H54 (cell line): Measurements from ENCODE around the gene PLPPR4.
A peak's percentile ranks its signal among the peaks of the same experiment; 100 is the strongest.

Source experiments
- DNase-seq: peaks from one replicate; pipeline ENCODE4 v3.0.0; 2011; ENCODE audit warnings: low spot score, mixed read lengths; ENCODE audit not compliant: insufficient read length
- FAIRE-seq: peaks from 3 replicates; lab custom pipeline; 2011; peaks lifted over from hg19 to GRCh38; lab: Jason Lieb, UNC
- POLR2A ChIP-seq: IDR thresholded peaks from 2 replicates; pipeline ENCODE4 v1.6.1; 2011; ENCODE audit warnings: low read depth, mild to moderate bottlenecking, low read length

The PLPPR4 gene, protein sequence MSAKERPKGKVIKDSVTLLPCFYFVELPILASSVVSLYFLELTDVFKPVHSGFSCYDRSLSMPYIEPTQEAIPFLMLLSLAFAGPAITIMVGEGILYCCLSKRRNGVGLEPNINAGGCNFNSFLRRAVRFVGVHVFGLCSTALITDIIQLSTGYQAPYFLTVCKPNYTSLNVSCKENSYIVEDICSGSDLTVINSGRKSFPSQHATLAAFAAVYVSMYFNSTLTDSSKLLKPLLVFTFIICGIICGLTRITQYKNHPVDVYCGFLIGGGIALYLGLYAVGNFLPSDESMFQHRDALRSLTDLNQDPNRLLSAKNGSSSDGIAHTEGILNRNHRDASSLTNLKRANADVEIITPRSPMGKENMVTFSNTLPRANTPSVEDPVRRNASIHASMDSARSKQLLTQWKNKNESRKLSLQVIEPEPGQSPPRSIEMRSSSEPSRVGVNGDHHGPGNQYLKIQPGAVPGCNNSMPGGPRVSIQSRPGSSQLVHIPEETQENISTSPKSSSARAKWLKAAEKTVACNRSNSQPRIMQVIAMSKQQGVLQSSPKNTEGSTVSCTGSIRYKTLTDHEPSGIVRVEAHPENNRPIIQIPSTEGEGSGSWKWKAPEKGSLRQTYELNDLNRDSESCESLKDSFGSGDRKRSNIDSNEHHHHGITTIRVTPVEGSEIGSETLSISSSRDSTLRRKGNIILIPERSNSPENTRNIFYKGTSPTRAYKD

DNA sequence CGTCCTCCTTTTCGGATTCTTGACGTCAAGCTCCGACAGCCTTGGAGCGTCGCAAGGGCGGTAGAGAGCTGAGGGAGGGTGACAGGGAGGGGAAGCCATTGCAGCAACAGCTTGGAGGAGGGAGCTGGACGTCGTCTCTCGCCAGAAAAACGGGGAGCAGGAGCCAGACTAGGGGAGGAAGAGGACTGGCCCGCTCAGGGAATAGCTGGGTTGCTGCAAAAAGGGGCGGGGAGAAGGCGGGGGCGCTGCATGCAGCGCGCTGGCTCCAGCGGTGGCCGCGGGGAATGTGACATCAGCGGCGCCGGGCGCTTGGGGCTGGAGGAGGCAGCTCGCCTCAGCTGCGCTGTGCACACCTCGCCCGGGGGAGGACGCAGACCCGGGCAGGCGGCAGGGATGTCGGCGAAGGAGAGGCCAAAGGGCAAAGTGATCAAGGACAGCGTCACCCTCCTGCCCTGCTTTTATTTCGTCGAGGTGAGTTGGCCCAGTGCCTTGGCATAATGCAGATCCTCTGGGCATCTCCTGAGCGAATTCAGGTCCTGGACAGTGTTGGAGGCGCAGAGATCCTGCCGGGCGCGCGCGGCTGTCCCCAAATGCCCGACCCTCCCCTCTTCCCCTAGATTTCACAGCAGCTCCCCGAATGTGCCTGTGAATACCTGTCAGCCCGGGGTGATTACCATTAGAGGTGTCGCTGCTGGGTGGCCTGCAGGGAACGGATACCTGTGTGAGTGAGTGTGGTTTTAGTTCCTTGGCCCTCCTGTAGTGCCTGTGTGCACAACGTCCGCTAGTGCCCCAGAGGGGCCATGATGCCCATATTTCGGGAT lies at the start of gene PLPPR4:
PLPPR4 (plus strand) TSS at position 292 of the 821 bp plus-strand sequence; CDS start at position 394, 102 bp downstream.
- TF ChIP-seq POLR2A = no peak
- no peak for FAIRE-seq
- peak; percentile 10 for DNase-seq

DNA sequence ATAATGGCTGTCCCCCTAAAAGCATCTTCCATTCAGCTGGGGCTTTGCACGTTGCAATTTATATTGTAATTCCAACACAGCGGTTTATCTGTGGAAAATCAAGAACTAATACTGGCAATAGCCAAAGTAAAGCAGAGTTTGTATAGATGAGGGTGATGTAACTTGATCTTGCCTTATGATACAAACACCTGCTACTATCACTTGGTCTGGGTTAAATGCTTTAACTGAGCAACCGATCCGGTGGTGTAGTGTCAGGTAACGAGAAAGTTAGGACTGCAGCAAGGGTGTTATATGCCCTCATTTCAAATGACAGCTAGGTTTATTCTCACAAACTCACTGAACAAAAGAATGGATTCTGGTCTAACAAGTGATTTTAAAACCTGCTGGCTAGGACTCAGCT lies 47.3 kb upstream of the PLPPR4 start:
- FAIRE-seq (no peak), DNase-seq (no peak)
- TF ChIP-seq POLR2A = no peak

DNA sequence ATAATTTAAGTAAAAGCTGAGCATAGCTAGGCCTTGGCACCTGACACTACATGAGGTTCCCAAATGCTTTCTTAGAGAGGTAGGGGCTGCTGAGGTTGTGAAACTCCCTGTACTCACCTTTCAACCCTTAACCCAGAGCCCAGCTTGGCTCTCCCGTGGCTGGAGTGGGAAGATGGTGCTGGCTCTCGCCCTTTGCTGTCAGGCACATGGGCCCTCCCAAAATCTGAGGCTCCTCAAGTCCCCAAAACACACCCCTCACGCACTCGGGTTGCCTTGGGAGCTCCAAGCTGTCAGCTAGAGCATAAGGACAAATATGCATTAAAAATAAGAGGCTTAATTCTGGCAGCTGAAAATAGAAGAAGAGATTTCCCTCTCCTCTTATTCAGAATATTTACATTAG lies 46.7 kb upstream of the PLPPR4 start:
- no peak for DNase-seq

DNA sequence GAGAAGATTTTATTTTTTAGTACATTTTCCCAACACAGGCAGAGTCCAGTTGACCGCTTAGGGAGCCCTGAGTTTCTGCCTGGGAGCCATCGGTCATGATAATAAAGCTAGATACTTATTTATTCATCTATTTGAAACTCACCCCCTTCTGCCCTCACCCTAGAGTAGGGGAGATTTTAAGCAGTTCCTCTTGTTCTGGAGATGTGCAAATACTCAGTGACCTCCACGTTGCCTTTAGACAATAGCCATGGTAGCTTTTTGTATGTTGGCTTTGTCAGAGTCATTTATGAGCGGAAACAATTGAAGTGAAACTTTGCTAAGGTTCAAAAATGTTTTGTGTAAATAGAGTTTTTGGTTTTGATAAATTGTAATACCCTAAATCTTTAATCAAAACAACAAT lies 45.7 kb upstream of the PLPPR4 start:
- no peak for FAIRE-seq
- no peak for TF ChIP-seq POLR2A
- no peak for DNase-seq

More for the DNA sequence above, 46.7 kb upstream of the PLPPR4 start:
- FAIRE-seq = no peak
- no peak for TF ChIP-seq POLR2A

DNA sequence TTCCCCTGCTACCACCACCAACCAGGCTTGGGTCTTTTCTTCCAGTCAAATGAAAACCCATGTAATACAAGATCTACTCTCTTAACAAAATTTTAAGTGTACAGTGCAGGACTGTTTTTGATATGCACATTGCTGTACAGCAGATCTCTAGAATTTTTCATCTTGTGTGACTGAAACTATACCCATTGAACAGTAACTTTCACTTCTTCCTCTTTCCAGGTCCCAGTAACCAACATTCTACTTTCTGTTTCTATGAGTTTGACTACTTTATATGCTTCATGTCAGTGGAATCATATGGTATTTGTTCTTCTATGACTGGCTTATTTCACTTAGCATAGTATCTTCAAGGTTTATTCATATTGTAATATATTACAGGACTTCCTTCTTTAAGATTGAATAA lies 45.3 kb upstream of the PLPPR4 start:
- FAIRE-seq = no peak
- no peak for TF ChIP-seq POLR2A
- DNase-seq = no peak

DNA sequence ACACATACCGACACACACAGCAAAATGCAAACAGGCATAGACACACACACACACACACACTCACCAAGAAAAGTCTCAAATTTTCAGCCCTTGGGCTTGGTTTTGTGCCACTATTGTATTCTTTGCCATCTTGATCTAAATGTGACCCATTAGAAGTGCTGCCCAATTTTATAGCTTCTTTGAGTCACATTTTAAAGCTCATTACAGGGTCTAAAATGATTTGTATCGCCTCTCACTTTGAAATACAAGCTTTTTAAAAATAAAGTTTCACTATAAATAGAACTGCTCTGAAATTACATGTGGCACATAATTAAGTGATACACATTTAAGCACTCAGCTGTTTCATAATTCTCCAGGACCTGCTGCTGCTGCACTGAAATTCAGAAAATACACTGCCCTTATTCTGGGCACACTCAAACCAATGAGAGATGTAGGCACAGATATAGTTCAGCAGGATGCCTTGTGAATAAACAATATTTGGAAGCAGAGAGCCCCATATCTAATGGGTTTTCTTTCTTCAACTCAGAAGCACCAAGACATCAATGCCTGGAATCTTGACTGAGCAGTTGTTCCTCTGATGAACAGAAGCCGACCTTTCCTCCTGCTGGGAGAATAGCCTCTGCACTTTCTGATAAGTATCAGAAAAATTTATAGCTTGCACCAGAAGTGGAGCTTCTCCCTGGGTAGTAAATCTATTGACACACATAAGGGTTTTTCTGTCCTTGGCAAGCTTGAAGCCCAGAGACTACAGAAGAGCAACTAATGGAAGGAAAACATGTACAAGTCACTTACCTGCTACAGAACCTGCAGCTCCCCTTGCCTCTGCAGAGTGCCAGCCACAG lies 37.0 kb upstream of the PLPPR4 start:
- FAIRE-seq = no peak
- DNase-seq = no peak

DNA sequence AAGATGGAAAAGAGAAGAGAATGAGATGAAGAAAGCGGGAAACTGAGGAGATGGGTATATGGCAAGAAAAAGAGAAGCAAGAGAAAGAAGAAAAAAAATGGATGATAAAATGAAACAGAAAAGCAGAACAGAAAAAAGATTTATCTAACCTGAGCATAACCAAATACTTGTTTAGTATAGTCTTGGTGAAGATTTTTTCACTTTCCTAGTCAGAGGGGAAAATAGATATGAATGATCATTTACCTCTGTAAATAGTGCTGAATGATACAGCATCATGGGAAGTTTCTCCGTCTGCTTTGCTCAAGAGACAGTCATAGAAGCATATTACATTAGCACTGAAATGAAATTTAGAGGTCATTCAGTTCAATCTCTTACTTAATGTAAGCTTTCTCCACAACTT lies 36.1 kb upstream of the PLPPR4 start:
- no peak for TF ChIP-seq POLR2A
- no peak for FAIRE-seq
- DNase-seq = no peak

More for the DNA sequence above, 37.0 kb upstream of the PLPPR4 start:
- TF ChIP-seq POLR2A = no peak

DNA sequence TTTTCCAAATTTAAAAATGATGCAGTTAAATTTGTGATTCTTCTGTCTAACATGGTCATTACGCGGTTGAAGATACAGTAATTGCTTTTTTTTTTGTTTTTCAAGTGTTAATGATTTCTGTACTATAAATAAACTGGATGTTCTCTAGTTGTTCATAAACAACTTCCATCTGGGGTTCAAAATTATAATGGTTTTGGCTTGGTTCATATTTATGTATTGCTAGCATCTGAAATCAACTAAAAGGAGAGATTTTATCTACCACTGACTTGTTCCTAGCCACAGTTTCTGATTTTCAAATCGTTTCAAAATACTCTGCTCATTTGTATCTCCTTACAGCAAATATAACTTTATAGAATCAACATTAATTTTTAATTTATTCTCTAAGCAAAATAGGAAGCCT lies 35.2 kb upstream of the PLPPR4 start:
- FAIRE-seq (no peak), DNase-seq (no peak)
- TF ChIP-seq POLR2A = no peak

DNA sequence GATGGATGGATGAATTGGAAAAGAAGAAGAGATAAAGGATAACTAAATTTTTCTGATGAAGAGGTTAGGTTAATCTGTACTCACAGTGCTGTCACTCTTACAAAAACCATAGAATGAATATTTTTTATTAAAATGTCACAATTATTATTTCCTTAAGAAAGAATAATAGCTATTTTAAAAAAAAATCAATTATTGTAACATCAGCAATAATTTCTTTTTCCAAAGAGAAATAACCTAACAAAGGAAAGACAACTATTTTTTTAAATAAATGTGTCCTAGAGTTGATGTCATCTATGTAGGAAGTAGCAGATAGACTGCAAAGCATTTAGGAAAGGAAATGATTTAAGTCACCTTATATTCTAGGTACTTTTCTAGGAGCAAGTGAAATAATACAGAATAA lies 33.6 kb upstream of the PLPPR4 start:
- no peak for TF ChIP-seq POLR2A
- DNase-seq = no peak
- FAIRE-seq = no peak

DNA sequence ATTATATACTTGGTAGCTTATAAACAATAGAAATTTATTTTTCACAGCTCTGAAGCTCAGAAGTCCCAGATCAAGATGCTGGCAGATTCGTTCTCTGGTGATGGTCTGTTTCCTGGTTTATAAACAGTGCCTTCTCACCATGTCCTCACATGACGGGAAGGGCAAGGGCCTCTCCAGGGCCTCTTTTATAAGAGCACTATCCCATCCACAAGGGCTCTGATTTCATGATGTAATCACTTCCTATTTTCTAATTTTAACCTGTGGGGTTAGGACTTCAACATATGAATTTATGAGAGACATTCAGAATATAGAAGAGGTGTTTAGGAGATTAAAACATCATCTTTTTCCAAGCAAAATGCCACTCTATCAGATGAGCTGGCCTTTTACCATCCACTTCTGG lies 32.1 kb upstream of the PLPPR4 start:
- no peak for TF ChIP-seq POLR2A
- FAIRE-seq (no peak), DNase-seq (no peak)

DNA sequence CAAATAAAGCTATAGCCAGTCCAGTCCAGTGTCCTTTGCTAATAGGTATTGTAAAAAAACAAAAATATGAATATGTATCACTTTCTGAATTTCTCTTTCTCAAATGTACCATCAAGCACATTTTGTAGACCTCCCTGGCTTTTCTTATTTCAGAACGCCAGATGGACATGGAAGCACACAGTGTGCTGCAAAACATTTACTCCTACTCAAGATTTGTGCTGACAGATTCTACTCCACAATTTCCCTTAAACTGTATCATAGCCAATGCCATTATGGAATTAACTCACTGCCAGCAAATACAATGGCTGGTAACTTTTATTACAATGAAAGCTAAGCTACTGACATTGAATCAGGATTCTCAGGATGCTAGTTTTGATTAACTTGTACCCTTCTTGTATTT lies 30.8 kb upstream of the PLPPR4 start:
- no peak for DNase-seq
- no peak for FAIRE-seq
- no peak for TF ChIP-seq POLR2A

DNA sequence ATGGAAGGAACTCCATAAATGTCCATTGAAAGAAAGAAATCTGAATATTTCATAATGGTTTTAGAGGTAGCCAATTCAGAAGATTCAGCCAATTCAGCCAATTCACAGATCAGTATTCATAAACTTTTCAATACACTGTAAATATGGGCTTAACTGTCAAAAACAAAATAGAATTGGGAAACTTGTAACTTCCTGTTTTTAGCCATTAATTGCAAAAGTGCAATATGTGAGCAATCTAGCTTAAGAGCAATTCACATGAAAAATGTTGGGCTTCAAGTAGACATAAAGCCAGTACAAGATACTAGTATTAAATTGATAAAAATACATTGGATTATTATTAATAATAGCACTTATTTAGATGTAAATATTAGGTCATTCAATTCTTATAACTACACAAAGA lies 27.5 kb upstream of the PLPPR4 start:
- FAIRE-seq (no peak), DNase-seq (no peak)
- TF ChIP-seq POLR2A = no peak

DNA sequence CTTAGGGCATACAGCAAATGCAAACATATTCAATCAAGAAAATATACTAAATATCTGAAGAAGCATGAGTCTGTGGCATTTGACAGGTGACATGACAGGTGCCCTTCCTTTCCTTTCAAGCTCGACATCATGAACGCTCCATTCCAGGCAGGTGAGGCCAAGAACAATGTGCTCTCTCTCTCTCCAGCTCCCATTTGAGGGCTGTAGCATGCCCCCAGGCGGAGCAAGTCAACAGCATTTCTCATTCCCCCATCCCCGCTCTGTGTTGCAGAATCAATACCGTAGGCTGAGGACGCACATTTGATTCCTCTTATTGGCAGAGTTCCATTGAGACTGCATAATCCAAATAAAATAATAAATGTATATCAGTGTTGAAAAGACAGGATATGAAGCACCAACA lies 24.6 kb upstream of the PLPPR4 start:
- FAIRE-seq (no peak), DNase-seq (no peak)
- no peak for TF ChIP-seq POLR2A
